ENCODE data around the gene LUC7L3. TPM values are rescaled to one million over a fixed set of nuclear protein-coding genes. Genes with fewer than 3 reads are reported as not detected.

LUC7L3 gene
- total RNA-seq, 1 experiment from 2014 or later: 154 TPM

DNA sequence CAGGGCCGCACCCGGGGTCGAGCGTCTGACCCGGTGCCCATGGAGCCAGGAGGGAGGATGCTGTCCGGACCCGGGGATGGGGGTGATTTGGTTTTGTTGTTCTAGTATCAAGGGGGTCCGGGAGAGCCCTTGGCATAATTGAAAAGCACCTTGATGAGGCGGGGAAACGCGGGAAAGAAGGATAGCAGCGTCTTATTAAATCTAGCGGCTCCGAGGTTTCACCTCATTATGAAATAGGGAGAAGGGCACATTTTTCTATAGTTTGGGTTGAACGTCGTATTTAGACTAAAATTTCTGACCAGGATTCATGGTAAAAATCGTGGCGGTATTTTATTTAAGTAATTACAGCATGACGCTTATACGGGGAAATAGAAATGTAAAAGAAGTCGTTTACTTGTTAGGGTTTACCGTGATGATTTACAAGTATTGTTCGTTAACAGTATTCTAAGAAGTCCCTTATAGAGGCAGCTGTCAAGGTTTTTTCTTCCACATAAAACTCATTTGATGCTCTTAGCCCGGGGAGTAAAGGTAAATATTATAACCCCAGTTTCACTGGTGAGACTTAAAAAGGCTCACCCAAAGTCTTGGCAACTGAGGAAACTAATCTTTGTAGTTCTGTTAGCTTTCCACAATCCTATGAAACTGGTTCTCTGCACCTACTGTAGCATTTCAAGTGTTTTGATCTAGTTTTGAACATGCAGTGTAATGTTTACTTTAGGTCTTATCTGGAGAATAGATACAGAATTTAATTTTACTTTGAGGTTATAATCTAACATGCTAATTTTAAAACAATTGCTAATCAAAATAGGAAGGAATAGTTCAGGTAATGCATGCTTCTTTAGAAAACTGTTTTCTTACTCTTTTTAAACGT is 756 bp downstream of the LUC7L3 start:
- H2AK5ac ChIP-seq (ENCODE audit: insufficient read length, low read length): no peak overlapping the region
- H2BK5ac ChIP-seq (ENCODE audit: insufficient read length, low read length): no peak overlapping the region
- no peak overlapping the region for H2BK20ac ChIP-seq (ENCODE audit: low read depth, low read length, poor library complexity, severe bottlenecking)
- peak overlapping the region; percentile 98 for H3K18ac ChIP-seq (ENCODE audit: insufficient read length, low read depth, low read length)
- no CpG with 5 or more reads among the region's 25 CpGs for WGBS (ENCODE audit: extremely low coverage, insufficient read length, low lambda C conversion rate)
- no peak overlapping the region for H4K8ac ChIP-seq (replicated peaks; ENCODE audit: insufficient read length, low read depth, low read length)
- no peak overlapping the region for H4K91ac ChIP-seq (ENCODE audit: insufficient read length, low read depth, low read length)
- H3K4ac ChIP-seq (ENCODE audit: low read depth, low read length): no peak overlapping the region
- no peaks in the 10 kb centered on the region for H3K79me1 ChIP-seq (ENCODE audit: insufficient read depth, low read depth, low read length, poor library complexity, severe bottlenecking)
- TF ChIP-seq, protein P1, sequence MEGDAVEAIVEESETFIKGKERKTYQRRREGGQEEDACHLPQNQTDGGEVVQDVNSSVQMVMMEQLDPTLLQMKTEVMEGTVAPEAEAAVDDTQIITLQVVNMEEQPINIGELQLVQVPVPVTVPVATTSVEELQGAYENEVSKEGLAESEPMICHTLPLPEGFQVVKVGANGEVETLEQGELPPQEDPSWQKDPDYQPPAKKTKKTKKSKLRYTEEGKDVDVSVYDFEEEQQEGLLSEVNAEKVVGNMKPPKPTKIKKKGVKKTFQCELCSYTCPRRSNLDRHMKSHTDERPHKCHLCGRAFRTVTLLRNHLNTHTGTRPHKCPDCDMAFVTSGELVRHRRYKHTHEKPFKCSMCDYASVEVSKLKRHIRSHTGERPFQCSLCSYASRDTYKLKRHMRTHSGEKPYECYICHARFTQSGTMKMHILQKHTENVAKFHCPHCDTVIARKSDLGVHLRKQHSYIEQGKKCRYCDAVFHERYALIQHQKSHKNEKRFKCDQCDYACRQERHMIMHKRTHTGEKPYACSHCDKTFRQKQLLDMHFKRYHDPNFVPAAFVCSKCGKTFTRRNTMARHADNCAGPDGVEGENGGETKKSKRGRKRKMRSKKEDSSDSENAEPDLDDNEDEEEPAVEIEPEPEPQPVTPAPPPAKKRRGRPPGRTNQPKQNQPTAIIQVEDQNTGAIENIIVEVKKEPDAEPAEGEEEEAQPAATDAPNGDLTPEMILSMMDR (conservative IDR thresholded peaks at IDR 0.05): no peak
- no peak overlapping the region for H3K56ac ChIP-seq (ENCODE audit: insufficient read length, low read depth, low read length)
- no peaks in the 10 kb centered on the region for H3K27me3 Mint-ChIP-seq (ENCODE audit: low read depth)
- no peak overlapping the region for H2AFZ ChIP-seq (ENCODE audit: low read length)
- H3K27ac Mint-ChIP-seq: peak overlapping the region; percentile 100
- H3K14ac ChIP-seq (ENCODE audit: insufficient read depth, low read length): peak overlapping the region; percentile 99; the same call in 1 of the 2 replicates
- no peak overlapping the region for H4K5ac ChIP-seq (ENCODE audit: insufficient read length, low read depth, low read length)
- peaks cover 23 to 24% of the 10 kb centered on the region in 2 experiments for H3K4me1 Mint-ChIP-seq
- peak overlapping the region; percentile 59 for H3K4me2 ChIP-seq (ENCODE audit: insufficient read depth, insufficient read length, low read length)
- H3K23me2 ChIP-seq (ENCODE audit: insufficient read length, low read depth, low read length, poor library complexity, severe bottlenecking): peaks cover 16% of the 10 kb centered on the region
- peaks cover 48% of the 10 kb centered on the region for H3K79me2 ChIP-seq (ENCODE audit: insufficient read depth, low read length)
- peaks cover 4% of the 10 kb centered on the region; the same call in 1 of the 2 replicates for H3K4me1 ChIP-seq (ENCODE audit: insufficient read depth, low read length)
- no peaks in the 10 kb centered on the region for H3K9me3 ChIP-seq (ENCODE audit: control insufficient read depth, low read depth, low read length)
- H3K27me3 ChIP-seq (ENCODE audit: insufficient read depth, low read length): no peaks in the 10 kb centered on the region
- H3K23ac ChIP-seq (ENCODE audit: insufficient read length, low read depth, low read length): no peak overlapping the region
- H2BK120ac ChIP-seq (ENCODE audit: low read depth, low read length, poor library complexity, severe bottlenecking): no peak overlapping the region
- H4K20me1 ChIP-seq (ENCODE audit: control insufficient read depth, insufficient read depth, insufficient read length): no peaks in the 10 kb centered on the region
- no peak overlapping the region for H2BK12ac ChIP-seq (ENCODE audit: insufficient read length, low read depth, low read length)
- no peak overlapping the region for H3K27ac ChIP-seq (ENCODE audit: insufficient read length, low read depth, low read length)
- H3K9ac ChIP-seq (ENCODE audit: extremely low read depth, insufficient read length, low read length): peak overlapping the region; percentile 98
- no peak overlapping the region for H3T11ph ChIP-seq (ENCODE audit: low read length)
- H3K9me3 Mint-ChIP-seq: no peaks in the 10 kb centered on the region
- H2BK15ac ChIP-seq (ENCODE audit: low read depth, low read length): no peak overlapping the region
- DNase-seq: no peak
- H3K36me3 Mint-ChIP-seq (ENCODE audit: insufficient read depth in 1 of 3, low read depth in 3 of 3): peaks cover 0 to 14% (median 6%) of the 10 kb centered on the region in 3 experiments; a peak in 6 of 7 replicates
- peak overlapping the region; percentile 97 to 98 for H3K4me3 Mint-ChIP-seq
